ENCODE measurements around the gene MSLN. TPM values are rescaled to one million over a fixed set of nuclear protein-coding genes. Genes with fewer than 3 reads are reported as not detected.

The MSLN gene
- total and polyA plus RNA-seq, 2 of the 8 experiments (the other 6 are each of a cell fraction or from before 2014, with no cell fraction given): 0.28 to 0.50 TPM

GRCh38 chr16:735982-736453 is 24.5 kb upstream of the MSLN start:
- Histone ChIP-seq H3K9me3 (ENCODE audit: insufficient read depth in 2 of 2, low read depth in 1 of 2, low read length in 1 of 2) (no peaks in the 10 kb centered on the region), H3K36me3 (ENCODE audit: control insufficient read depth in 2 of 4, insufficient read depth in 4 of 4, low read length in 3 of 4) (peaks cover 0 to 3% (median 2%) of the 10 kb centered on the region in 4 experiments; a peak in 2 of 8 replicates), H3K56ac (replicated peaks; ENCODE audit: insufficient read length, low read depth, low read length) (no peak overlapping the region), H2BK20ac (ENCODE audit: low read length) (no peak overlapping the region), H3K14ac (ENCODE audit: insufficient read length) (no peak overlapping the region), H3K4ac (replicated peaks; ENCODE audit: insufficient read length, low read depth, low read length) (no peak overlapping the region), H2BK15ac (ENCODE audit: low read length) (no peak overlapping the region), H3K79me2 (ENCODE audit: control insufficient read depth in 1 of 2, insufficient read depth in 2 of 2, low read length in 2 of 2) (no peaks in the 10 kb centered on the region), H2AFZ (ENCODE audit: low read length) (no peak overlapping the region), H4K20me1 (replicated peaks in 1 of 2; ENCODE audit: control insufficient read depth in 1 of 2, insufficient read depth in 2 of 2, low read length in 2 of 2) (peaks cover 2 to 8% of the 10 kb centered on the region in 2 experiments), H3K27me3 (replicated peaks in 1 of 4; ENCODE audit: control insufficient read depth in 3 of 4, extremely low read depth in 1 of 4, insufficient read depth in 3 of 4, low read length in 3 of 4) (no peaks in the 10 kb centered on the region), H4K8ac (ENCODE audit: extremely low read depth, insufficient read depth, low read length) (no peak overlapping the region), H3K9ac (replicated peaks in 1 of 4; ENCODE audit: extremely low read depth in 1 of 4, low read depth in 3 of 4, low read length in 3 of 4) (no peak overlapping the region), H3K23me2 (ENCODE audit: low read depth, low read length) (peaks cover 7% of the 10 kb centered on the region; the same call in 1 of the 2 replicates), H4K91ac (replicated peaks; ENCODE audit: insufficient read length, low read length) (no peak overlapping the region), H4K5ac (ENCODE audit: insufficient read length, low read depth, low read length) (no peak overlapping the region), H3K18ac (ENCODE audit: extremely low read depth, low read length) (no peak overlapping the region), H3K79me1 (ENCODE audit: low read depth, low read length) (no peaks in the 10 kb centered on the region), H3K23ac (ENCODE audit: insufficient read length) (no peak overlapping the region), H2BK120ac (replicated peaks; ENCODE audit: low read depth, low read length) (no peak overlapping the region), H3K4me1 (replicated peaks in 1 of 4; ENCODE audit: control insufficient read depth in 3 of 4, insufficient read depth in 4 of 4, low read length in 3 of 4) (peaks cover 0 to 9% (median 3%) of the 10 kb centered on the region in 4 experiments; a peak in 5 of 7 replicates), H3K27ac (ENCODE audit: low read depth, low read length) (no peak overlapping the region), H2BK12ac (ENCODE audit: low read depth, low read length) (no peak overlapping the region), H2AK5ac (ENCODE audit: low read depth, low read length) (no peak overlapping the region), H3K4me3 (ENCODE audit: extremely low read depth in 1 of 4, insufficient read depth in 2 of 4, low read depth in 3 of 4, low read length in 4 of 4) (no peak overlapping the region), H3K4me2 (ENCODE audit: insufficient read depth in 1 of 2, low read depth in 2 of 2, low read length in 2 of 2) (no peak overlapping the region), H2BK5ac (ENCODE audit: low read depth, low read length) (no peak overlapping the region)
- FAIRE-seq (no peak), DNase-seq (ENCODE audit: low read depth in 1 of 2, low spot score in 2 of 2) (no peak)
- POLR2A ChIA-PET (ENCODE audit: partially characterized antibody): interaction anchor here (1.0 to 23.0 kb wide), 4 partner anchors 19 to 53 kb away, joined by 3 to 353 read pairs (median 4); partner anchors contain the start of genes ANTKMT, CCDC78, HAGHL and METRN
- CTCF ChIA-PET (ENCODE audit: partially characterized antibody): interaction anchor here (0.6 to 35.8 kb wide), 7 partner anchors 9 to 49 kb away, joined by 4 to 977 read pairs (median 14); partner anchors contain the start of genes ANTKMT, CCDC78, CHTF18 and FBXL16
- 95% methylated on average over 13 of the region's 13 CpGs; no CpG with 5 or more reads in 1 of the 2 experiments for WGBS, 2 experiments (ENCODE audit: extremely low coverage in 1 of 2, insufficient coverage in 1 of 2, insufficient read length in 1 of 2, insufficient replicate concordance in 2 of 2, low coverage in 1 of 2, low lambda C conversion rate in 2 of 2, missing lambda C conversion rate in 1 of 2)
- TF ChIP-seq, protein P1, sequence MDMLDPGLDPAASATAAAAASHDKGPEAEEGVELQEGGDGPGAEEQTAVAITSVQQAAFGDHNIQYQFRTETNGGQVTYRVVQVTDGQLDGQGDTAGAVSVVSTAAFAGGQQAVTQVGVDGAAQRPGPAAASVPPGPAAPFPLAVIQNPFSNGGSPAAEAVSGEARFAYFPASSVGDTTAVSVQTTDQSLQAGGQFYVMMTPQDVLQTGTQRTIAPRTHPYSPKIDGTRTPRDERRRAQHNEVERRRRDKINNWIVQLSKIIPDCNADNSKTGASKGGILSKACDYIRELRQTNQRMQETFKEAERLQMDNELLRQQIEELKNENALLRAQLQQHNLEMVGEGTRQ (IDR thresholded peaks at IDR 0.05; ENCODE audit: low read length): no peak
- TF ChIP-seq CEBPB (IDR thresholded peaks at IDR 0.05; ENCODE audit: low read depth, low read length): no peak
- TF ChIP-seq SAP30 (IDR thresholded peaks at IDR 0.05; ENCODE audit: insufficient read depth, insufficient replicate concordance, low read length): no peak
